ENCODE results near the gene ZNF74.

DNA sequence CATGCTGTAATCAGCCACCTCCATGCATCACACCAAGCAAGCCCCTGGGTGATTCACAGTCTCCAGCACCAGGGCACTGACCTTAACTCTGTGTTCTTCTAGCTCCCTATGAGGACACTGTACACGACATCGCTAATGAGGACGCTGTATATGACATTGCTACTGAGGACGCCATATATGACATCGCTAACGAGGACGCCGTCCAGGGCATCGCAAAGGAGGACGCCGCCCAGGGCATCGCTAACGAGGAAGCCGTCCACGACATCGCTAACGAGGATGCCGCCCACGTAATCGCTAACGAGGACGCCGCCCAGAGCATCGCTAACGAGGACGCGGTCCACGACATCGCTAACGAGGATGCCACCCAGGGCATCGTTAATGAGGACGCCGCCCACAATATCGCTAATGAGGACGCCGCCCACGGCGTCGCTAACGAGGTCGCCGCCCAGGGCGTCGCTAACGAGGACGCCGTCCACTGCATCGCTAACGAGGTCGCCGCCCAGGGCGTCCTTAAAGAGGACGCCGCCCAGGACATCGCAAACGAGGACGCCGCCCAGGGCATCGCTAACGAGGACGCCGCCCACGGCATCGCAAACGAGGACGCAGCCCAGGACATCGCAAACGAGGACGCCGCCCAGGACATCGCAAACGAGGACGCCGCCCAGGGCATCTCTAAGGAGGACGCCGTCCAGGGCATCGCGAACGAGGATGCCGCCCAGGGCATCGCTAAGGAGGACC lies 39.5 kb upstream of the ZNF74 start:
- TF ChIP-seq, protein P1, sequence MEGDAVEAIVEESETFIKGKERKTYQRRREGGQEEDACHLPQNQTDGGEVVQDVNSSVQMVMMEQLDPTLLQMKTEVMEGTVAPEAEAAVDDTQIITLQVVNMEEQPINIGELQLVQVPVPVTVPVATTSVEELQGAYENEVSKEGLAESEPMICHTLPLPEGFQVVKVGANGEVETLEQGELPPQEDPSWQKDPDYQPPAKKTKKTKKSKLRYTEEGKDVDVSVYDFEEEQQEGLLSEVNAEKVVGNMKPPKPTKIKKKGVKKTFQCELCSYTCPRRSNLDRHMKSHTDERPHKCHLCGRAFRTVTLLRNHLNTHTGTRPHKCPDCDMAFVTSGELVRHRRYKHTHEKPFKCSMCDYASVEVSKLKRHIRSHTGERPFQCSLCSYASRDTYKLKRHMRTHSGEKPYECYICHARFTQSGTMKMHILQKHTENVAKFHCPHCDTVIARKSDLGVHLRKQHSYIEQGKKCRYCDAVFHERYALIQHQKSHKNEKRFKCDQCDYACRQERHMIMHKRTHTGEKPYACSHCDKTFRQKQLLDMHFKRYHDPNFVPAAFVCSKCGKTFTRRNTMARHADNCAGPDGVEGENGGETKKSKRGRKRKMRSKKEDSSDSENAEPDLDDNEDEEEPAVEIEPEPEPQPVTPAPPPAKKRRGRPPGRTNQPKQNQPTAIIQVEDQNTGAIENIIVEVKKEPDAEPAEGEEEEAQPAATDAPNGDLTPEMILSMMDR (IDR thresholded peaks at IDR 0.05): no peak
- no peak for TF ChIP-seq POLR2A (IDR thresholded peaks at IDR 0.05)

Data from suprapubic skin (tissue), 3 donors.